OCI-LY3 (cell line): ENCODE measurements around the gene DUSP14.
"Not testable (repeated sequence)": the region's sequence is repeated elsewhere in the genome, so short reads cannot be mapped to it uniquely, and the experiment has no call there.

Experiments used
- H2AFZ ChIP-seq: fragments of 200-600, 300-600 bp; shearing (Covaris generic); 2 replicates; pipeline ENCODE4 v1.6.0; 2014; ENCODE audit warnings: antibody characterized with exemption, low read depth, low read length
- H3K27ac ChIP-seq: fragments of 200-600, 300-600 bp; sonication (generic); 2 replicates; pipeline ENCODE4 v1.5.1; 2014; ENCODE audit warnings: mild to moderate bottlenecking, low read length, moderate library complexity, mixed read lengths
- H3K27me3 ChIP-seq: fragments of 200-600, 300-600 bp; sonication (generic); 2 replicates; pipeline ENCODE4 v1.6.1; 2014; ENCODE audit warnings: low read depth, low read length, mixed read lengths
- H3K36me3 ChIP-seq: fragments of 200-600, 300-600 bp; sonication (generic); replicated peaks from 2 replicates; pipeline ENCODE3; 2014; ENCODE audit warnings: low read depth, low read length, mixed read lengths
- H3K4me1 ChIP-seq: fragments of 300-600, 200-600 bp; sonication (generic); 2 replicates; pipeline ENCODE4 v1.6.1; 2014; ENCODE audit warnings: low read length, mixed read lengths
- H3K4me2 ChIP-seq: fragments of 200-600, 300-600 bp; sonication (generic); 2 replicates; pipeline ENCODE4 v1.6.1; 2014; ENCODE audit warnings: low read length, mixed read lengths
- H3K4me3 ChIP-seq: fragments of 300-600, 200-600 bp; sonication (generic); 2 replicates; pipeline ENCODE4 v1.5.1; 2014; ENCODE audit warnings: antibody characterized with exemption, mild to moderate bottlenecking, low read length, moderate library complexity
- H3K79me2 ChIP-seq: fragments of 300-600, 200-600 bp; shearing (Covaris generic); 2 replicates; pipeline ENCODE4 v1.6.1; 2014; ENCODE audit warnings: mild to moderate bottlenecking, low read length, mixed read lengths
- H3K9ac ChIP-seq: fragments of 300-600, 200-600 bp; shearing (Covaris generic); 2 replicates; pipeline ENCODE4 v1.6.0; 2014; ENCODE audit warnings: mild to moderate bottlenecking, low read length, moderate library complexity
- H3K9me3 ChIP-seq: fragments of 200-600, 300-600 bp; shearing (Covaris generic); 2 replicates; pipeline ENCODE4 v1.6.1; 2014; ENCODE audit warnings: low read length, mixed read lengths; ENCODE audit not compliant: insufficient read depth
- H4K20me1 ChIP-seq: fragments of 200-600, 300-600 bp; sonication (generic); 2 replicates; pipeline ENCODE4 v1.6.1; 2016; ENCODE audit warnings: low read length, mixed read lengths; ENCODE audit not compliant: insufficient read depth
- CTCF ChIP-seq: fragments of 200-600, 300-600 bp; sonication (generic); IDR thresholded peaks from 2 replicates; pipeline ENCODE4 v1.5.1; 2014; ENCODE audit warnings: antibody characterized with exemption, low read length, low read depth
- EZH2phosphoT487 ChIP-seq: fragments of 200-600 bp; shearing (Covaris generic); IDR thresholded peaks from 2 replicates; pipeline ENCODE4 v1.6.1; 2018; ENCODE audit warnings: antibody characterized with exemption, mixed run types, low read depth

DUSP14 gene

GRCh38 chr17:37505333-37505732, 15.6 kb downstream of the DUSP14 start:
- Histone ChIP-seq H4K20me1 (no peaks in the 10 kb centered on the region), H3K9ac (no peak overlapping the region), H3K27me3 (no peaks in the 10 kb centered on the region), H3K79me2 (no peaks in the 10 kb centered on the region), H3K4me1 (no peaks in the 10 kb centered on the region), H3K4me2 (no peak overlapping the region), H2AFZ (no peak overlapping the region), H3K27ac (no peak overlapping the region), H3K36me3 (no peaks in the 10 kb centered on the region), H3K4me3 (no peak overlapping the region), H3K9me3 (no peaks in the 10 kb centered on the region)
- TF ChIP-seq EZH2phosphoT487 = no peak
- no peak for TF ChIP-seq CTCF

GRCh38 chr17:37506678-37507077, 17.0 kb downstream of the DUSP14 start:
- Histone ChIP-seq H3K4me2 (no peak overlapping the region), H3K9me3 (no peaks in the 10 kb centered on the region), H3K4me1 (no peaks in the 10 kb centered on the region), H3K4me3 (no peak overlapping the region), H3K27me3 (no peaks in the 10 kb centered on the region), H3K79me2 (no peaks in the 10 kb centered on the region), H2AFZ (no peak overlapping the region), H3K36me3 (no peaks in the 10 kb centered on the region), H3K27ac (no peak overlapping the region), H4K20me1 (no peaks in the 10 kb centered on the region), H3K9ac (no peak overlapping the region)
- TF ChIP-seq CTCF = peak; percentile 30; the same call in 1 of the 2 replicates
- TF ChIP-seq EZH2phosphoT487 = no peak

GRCh38 chr17:37507111-37507510, 17.4 kb downstream of the DUSP14 start:
- H3K27ac ChIP-seq = no peak overlapping the region
- H3K36me3 ChIP-seq = peaks cover under 1% of the 10 kb centered on the region
- H4K20me1 ChIP-seq = no peaks in the 10 kb centered on the region
- no peak overlapping the region for H3K4me2 ChIP-seq
- H3K27me3 ChIP-seq = no peaks in the 10 kb centered on the region
- H3K79me2 ChIP-seq = no peaks in the 10 kb centered on the region
- H3K4me1 ChIP-seq = no peaks in the 10 kb centered on the region
- H3K9ac ChIP-seq = no peak overlapping the region
- H3K9me3 ChIP-seq = no peaks in the 10 kb centered on the region
- no peak overlapping the region for H2AFZ ChIP-seq
- TF ChIP-seq CTCF = no peak
- TF ChIP-seq EZH2phosphoT487 = no peak
- H3K4me3 ChIP-seq = no peak overlapping the region

- Histone ChIP-seq H3K79me2 (no peaks in the 10 kb centered on the region), H3K4me1 (no peaks in the 10 kb centered on the region), H3K36me3 (peaks cover 3% of the 10 kb centered on the region), H3K9me3 (no peaks in the 10 kb centered on the region), H3K4me3 (no peak overlapping the region), H2AFZ (no peak overlapping the region), H3K27ac (no peak overlapping the region), H3K4me2 (no peak overlapping the region), H3K27me3 (no peaks in the 10 kb centered on the region), H3K9ac (no peak overlapping the region), H4K20me1 (no peaks in the 10 kb centered on the region)
- TF ChIP-seq CTCF (no peak), EZH2phosphoT487 (no peak)
These were observed 20.4 kb downstream of the DUSP14 start for GRCh38 chr17:37510056-37510455.

DNA sequence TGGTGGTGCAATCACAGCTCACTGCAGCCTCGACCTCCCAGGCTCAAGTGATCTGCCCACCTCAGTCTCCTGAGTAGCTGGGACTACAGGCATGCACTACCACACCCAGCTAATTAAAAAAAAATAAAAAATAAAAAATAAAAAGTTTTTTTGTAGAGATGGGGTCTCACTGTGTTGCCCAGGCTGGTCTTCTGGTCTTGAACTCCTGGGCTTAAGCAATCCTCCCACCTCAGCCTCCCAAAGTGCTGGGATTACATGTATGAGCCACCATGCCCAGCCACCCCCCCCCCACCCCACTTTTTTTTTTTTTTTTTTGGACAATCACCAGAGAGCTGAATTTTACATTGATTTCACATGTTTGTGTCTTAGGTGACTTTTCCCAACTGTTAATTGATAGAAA, 22.0 kb downstream of the DUSP14 start:
- not testable (repeated sequence) for H3K27ac ChIP-seq, H3K36me3 ChIP-seq, H3K79me2 ChIP-seq, H3K27me3 ChIP-seq, H3K4me1 ChIP-seq, H4K20me1 ChIP-seq, H3K4me2 ChIP-seq, H3K9ac ChIP-seq, H2AFZ ChIP-seq, H3K4me3 ChIP-seq, H3K9me3 ChIP-seq
